ENCODE results near the gene PRR7.

The PRR7 gene

GRCh38 chr5:177421062-177421798, 25.4 kb upstream of the PRR7 start:
- Histone ChIP-seq H3K27ac (no peak overlapping the region), H3K27me3 (replicated peaks) (no peaks in the 10 kb centered on the region), H3K36me3 (replicated peaks) (no peaks in the 10 kb centered on the region), H3K4me3 (ENCODE audit: low read depth, low read length) (no peak overlapping the region)
- TF ChIP-seq CTCF (IDR thresholded peaks at IDR 0.05; ENCODE audit: low read depth, low read length, missing control alignments) = no peak
- in situ Hi-C loops (cut with HindIII; ENCODE audit: low pct_ligation_motif_present, low sequenced_read_pairs) = no loop called here
- no peak for DNase-seq

GRCh38 chr5:177423671-177424070, 22.9 kb upstream of the PRR7 start:
- no peak for DNase-seq
- no peaks in the 10 kb centered on the region for H3K36me3 ChIP-seq (replicated peaks)

GRCh38 chr5:177425196-177425800, 21.3 kb upstream of the PRR7 start:
- in situ Hi-C loops (cut with HindIII; ENCODE audit: low pct_ligation_motif_present, low sequenced_read_pairs) = loop anchor here (25.0 kb wide), 1 partner anchor 113 kb away; the partner anchor contains the start of genes MXD3, PRELID1 and RAB24
- no peak for DNase-seq
- Histone ChIP-seq H3K27ac (peak overlapping the region; percentile 89), H3K4me3 (ENCODE audit: low read depth, low read length) (peak overlapping the region; percentile 66), H3K36me3 (replicated peaks) (no peaks in the 10 kb centered on the region), H3K27me3 (replicated peaks) (no peaks in the 10 kb centered on the region)
- TF ChIP-seq CTCF (IDR thresholded peaks at IDR 0.05; ENCODE audit: low read depth, low read length, missing control alignments) = no peak

More at GRCh38 chr5:177423671-177424070, 22.9 kb upstream of the PRR7 start:
- TF ChIP-seq CTCF (IDR thresholded peaks at IDR 0.05; ENCODE audit: low read depth, low read length, missing control alignments) = no peak
- Histone ChIP-seq H3K27me3 (replicated peaks) (no peaks in the 10 kb centered on the region), H3K4me3 (ENCODE audit: low read depth, low read length) (no peak overlapping the region), H3K27ac (no peak overlapping the region)
- in situ Hi-C loops (cut with HindIII; ENCODE audit: low pct_ligation_motif_present, low sequenced_read_pairs) = no loop called here

- in situ Hi-C loops (cut with HindIII; ENCODE audit: low pct_ligation_motif_present, low sequenced_read_pairs) = loop anchor here (25.0 kb wide), 1 partner anchor 114 kb away; the partner anchor contains the start of genes MXD3, PRELID1 and RAB24
- peak overlapping the region; percentile 66 for H3K4me3 ChIP-seq (ENCODE audit: low read depth, low read length)
- no peak for TF ChIP-seq CTCF (IDR thresholded peaks at IDR 0.05; ENCODE audit: low read depth, low read length, missing control alignments)
- H3K27me3 ChIP-seq (replicated peaks) = no peaks in the 10 kb centered on the region
- no peaks in the 10 kb centered on the region for H3K36me3 ChIP-seq (replicated peaks)
- H3K27ac ChIP-seq = peak overlapping the region; percentile 89
- DNase-seq = peak; percentile 100
These were observed 20.6 kb upstream of the PRR7 start for GRCh38 chr5:177425801-177426565.

GRCh38 chr5:177426566-177427210, 19.9 kb upstream of the PRR7 start, which contains the start of gene GRK6:
Gene GRK6 (plus strand): TSS chr5:177426676. CDS start chr5:177426846, 170 bp downstream.
- in situ Hi-C loops (cut with HindIII; ENCODE audit: low pct_ligation_motif_present, low sequenced_read_pairs) = loop anchor here (25.0 kb wide), 1 partner anchor 114 kb away; the partner anchor contains the start of genes MXD3, PRELID1 and RAB24
- H3K27ac ChIP-seq = peak within 1 kb of the TSS; percentile 89
- no peak for TF ChIP-seq CTCF (IDR thresholded peaks at IDR 0.05; ENCODE audit: low read depth, low read length, missing control alignments)
- peak; percentile 10 for DNase-seq
- H3K27me3 ChIP-seq (replicated peaks) = no peaks in the 10 kb centered on the region
- H3K36me3 ChIP-seq (replicated peaks) = peaks cover 2% of the 10 kb centered on the region
- H3K4me3 ChIP-seq (ENCODE audit: low read depth, low read length) = peak within 1 kb of the TSS; percentile 69

All from brain microvascular endothelial cell (primary cell).